Smooth muscle cell (in vitro differentiated cells): ENCODE results near the gene DAB2IP. TPM values are rescaled to one million over a fixed set of nuclear protein-coding genes. Genes with fewer than 3 reads are reported as not detected.

Source experiments
- DNase-seq: peaks from one replicate; lab custom pipeline; 2025; ENCODE audit not compliant: unreplicated experiment; lab: John Stamatoyannopoulos, UW
- H2AFZ ChIP-seq: fragments of 200-600 bp; sonication (generic); 2 replicates; pipeline ENCODE4 v1.6.0; 2016; ENCODE audit warnings: antibody characterized with exemption, low read depth, mild to moderate bottlenecking
- H3F3A ChIP-seq: fragments of 200-600 bp; sonication (generic); 2 replicates; pipeline ENCODE4 v1.6.0; 2017; ENCODE audit warnings: antibody characterized with exemption, low read depth
- H3K27ac ChIP-seq: fragments of 200-600 bp; sonication (generic); 2 replicates; pipeline ENCODE4 v1.5.1; 2016; ENCODE audit warnings: low read depth, mild to moderate bottlenecking
- H3K27me3 ChIP-seq: fragments of 200-600 bp; sonication (generic); 2 replicates; pipeline ENCODE4 v1.6.1; 2016; ENCODE audit warnings: low read depth, mild to moderate bottlenecking
- H3K36me3 ChIP-seq: fragments of 200-600 bp; sonication (generic); 2 replicates; pipeline ENCODE4 v1.5.1; 2016; ENCODE audit warnings: low read depth
- H3K4me1 ChIP-seq: fragments of 200-600 bp; sonication (generic); 2 replicates; pipeline ENCODE4 v1.5.1; 2016; ENCODE audit warnings: low read depth
- H3K4me2 ChIP-seq: fragments of 200-600 bp; sonication (generic); 2 replicates; pipeline ENCODE4 v1.6.0; 2016; ENCODE audit warnings: mild to moderate bottlenecking
- H3K4me3 ChIP-seq: fragments of 200-600 bp; sonication (generic); 2 replicates; pipeline ENCODE4 v1.5.1; 2016; ENCODE audit warnings: mild to moderate bottlenecking
- H3K79me2 ChIP-seq: fragments of 200-600 bp; sonication (generic); 2 replicates; pipeline ENCODE4 v1.6.0; 2016; ENCODE audit warnings: low read depth, mild to moderate bottlenecking
- H3K9ac ChIP-seq: fragments of 200-600 bp; sonication (generic); 2 replicates; pipeline ENCODE4 v1.6.0; 2016; ENCODE audit warnings: low read depth
- H3K9me3 ChIP-seq: fragments of 200-600 bp; sonication (generic); replicated peaks from 2 replicates; pipeline ENCODE4 v1.5.1; 2016; ENCODE audit warnings: low read depth
- H4K20me1 ChIP-seq: fragments of 200-600 bp; sonication (generic); 2 replicates; pipeline ENCODE4 v1.6.0; 2016; ENCODE audit warnings: low read depth
- CTCF ChIP-seq: fragments of 200-600 bp; sonication (generic); IDR thresholded peaks from 2 replicates; pipeline ENCODE4 v1.5.1; 2017; ENCODE audit warnings: borderline replicate concordance, mild to moderate bottlenecking, antibody characterized with exemption; ENCODE audit not compliant: insufficient read depth, poor library complexity, severe bottlenecking
- WGBS: methylation state at CpG from one replicate; pipeline ENCODE4 v1.1.7; 2016; ENCODE audit warnings: low lambda C conversion rate; 5-methylcytosine and 5-hydroxymethylcytosine counted together
- polyA plus RNA-seq: library from polyadenylated mRNA; unstranded; fragments of >200 nt; fragmentation: Nextera tagmentation; extraction: Ambion mirVana; gene quantifications from 2 replicates; pipeline ENCODE4 v1.2.1, GENCODE V29; 2016
- total RNA-seq: library from RNA; depleted of rRNA; stranded (reverse); fragments of >200 nt; gene quantifications from 2 replicates; pipeline ENCODE4 v1.2.3, GENCODE V29; 2014

DAB2IP gene
- total and polyA plus RNA-seq, 2 experiments from 2014 or later, result 10.4 to 15.5 TPM

- Histone ChIP-seq H3F3A (peaks cover 38% of the 10 kb centered on the region), H3K4me2 (peak overlapping the region; percentile 51), H3K27ac (peak overlapping the region; percentile 85), H3K4me3 (no peak overlapping the region), H3K27me3 (no peaks in the 10 kb centered on the region), H3K9me3 (no peaks in the 10 kb centered on the region), H4K20me1 (peaks cover 49% of the 10 kb centered on the region), H3K9ac (no peak overlapping the region), H3K4me1 (peaks cover 11% of the 10 kb centered on the region), H3K36me3 (no peaks in the 10 kb centered on the region), H3K79me2 (no peaks in the 10 kb centered on the region), H2AFZ (no peak overlapping the region)
- WGBS, result 30% methylated on average over 7 of the region's 8 CpGs
- DNase-seq, result no peak
- no peak for TF ChIP-seq CTCF
These were observed 38.9 kb downstream of the DAB2IP start for GRCh38 chr9:121690316-121690715.

GRCh38 chr9:121690766-121691165, 39.3 kb downstream of the DAB2IP start:
- Histone ChIP-seq H4K20me1 (peaks cover 47% of the 10 kb centered on the region), H3K4me2 (peak overlapping the region; percentile 51), H3K36me3 (no peaks in the 10 kb centered on the region), H3K9me3 (no peaks in the 10 kb centered on the region), H2AFZ (no peak overlapping the region), H3K27ac (peak overlapping the region; percentile 85), H3K79me2 (no peaks in the 10 kb centered on the region), H3F3A (peaks cover 38% of the 10 kb centered on the region), H3K27me3 (no peaks in the 10 kb centered on the region), H3K9ac (no peak overlapping the region), H3K4me1 (peaks cover 11% of the 10 kb centered on the region), H3K4me3 (no peak overlapping the region)
- TF ChIP-seq CTCF, result no peak
- WGBS, result 100% methylated on average over 1 of the region's 1 CpG
- no peak for DNase-seq

- Histone ChIP-seq H3K4me3 (no peak overlapping the region), H3F3A (peaks cover 38% of the 10 kb centered on the region), H3K27me3 (no peaks in the 10 kb centered on the region), H3K4me1 (peaks cover 11% of the 10 kb centered on the region), H3K79me2 (no peaks in the 10 kb centered on the region), H3K9me3 (no peaks in the 10 kb centered on the region), H4K20me1 (peaks cover 39% of the 10 kb centered on the region), H3K27ac (peak overlapping the region; percentile 85), H3K9ac (no peak overlapping the region), H3K4me2 (peak overlapping the region; percentile 22), H3K36me3 (no peaks in the 10 kb centered on the region), H2AFZ (no peak overlapping the region)
- DNase-seq, result no peak
- TF ChIP-seq CTCF, result no peak
- WGBS, result 37% methylated on average over 6 of the region's 6 CpGs
These were observed 40.5 kb downstream of the DAB2IP start for GRCh38 chr9:121691890-121692289.

- Histone ChIP-seq H3K27me3 (no peaks in the 10 kb centered on the region), H3K4me3 (no peak overlapping the region), H3K4me1 (peaks cover 11% of the 10 kb centered on the region), H3K9me3 (no peaks in the 10 kb centered on the region), H3K27ac (peak overlapping the region; percentile 85), H2AFZ (no peak overlapping the region), H3K36me3 (no peaks in the 10 kb centered on the region), H3K79me2 (no peaks in the 10 kb centered on the region), H3F3A (peaks cover 38% of the 10 kb centered on the region), H3K4me2 (peak overlapping the region; percentile 22), H4K20me1 (peaks cover 32% of the 10 kb centered on the region), H3K9ac (no peak overlapping the region)
- 41% methylated on average over 14 of the region's 14 CpGs for WGBS
- TF ChIP-seq CTCF, result no peak
- DNase-seq, result no peak
These were observed 41.4 kb downstream of the DAB2IP start for GRCh38 chr9:121692606-121693387.
